Cardiac muscle cell (in vitro differentiated cells and primary cell): ENCODE data around the gene CEP120. TPM values are rescaled to one million over a fixed set of nuclear protein-coding genes. Genes with fewer than 3 reads are reported as not detected.

Experiments
- DNase-seq, 2 donors: peaks; one replicate each; pipeline versions ENCODE4 v3.0.0 to v3.0.0-alpha.2; 2010 to 2017; ENCODE audit warnings: low read depth in 1 of 2, low spot score in 1 of 2
- H3K27ac ChIP-seq: fragments of 200-600 bp; sonication (generic); 2 replicates; pipeline ENCODE4 v1.5.1; 2016
- H3K27me3 ChIP-seq: fragments of 200-600 bp; sonication (generic); 2 replicates; pipeline ENCODE4 v1.6.0; 2016; ENCODE audit warnings: control low read depth
- H3K36me3 ChIP-seq: fragments of 200-600 bp; sonication (generic); 2 replicates; pipeline ENCODE4 v1.5.1; 2016; ENCODE audit warnings: control low read depth
- H3K4me1 ChIP-seq: fragments of 200-600 bp; sonication (generic); 2 replicates; pipeline ENCODE4 v1.8.1; 2017; ENCODE audit warnings: low read depth, mild to moderate bottlenecking, mixed run types
- H3K4me3 ChIP-seq: fragments of 200-600 bp; sonication (generic); 2 replicates; pipeline ENCODE4 v1.5.1; 2016; ENCODE audit warnings: mild to moderate bottlenecking
- H3K9me3 ChIP-seq: fragments of 200-600 bp; sonication (generic); 2 replicates; pipeline ENCODE4 v1.5.1; 2017; ENCODE audit warnings: low read depth, mild to moderate bottlenecking, control low read depth
- polyA plus RNA-seq: library from polyadenylated mRNA; unstranded; fragments of >200 nt; fragmentation: Nextera tagmentation; extraction: Ambion mirVana; gene quantifications from 2 replicates; pipeline ENCODE4 v1.2.1, GENCODE V29; 2016
- total RNA-seq: library from RNA; depleted of rRNA; stranded (reverse); fragments of >200 nt; gene quantifications from 2 replicates; pipeline ENCODE4 v1.2.3, GENCODE V29; 2016
- TF ChIP-seq, protein P1 (sequence below): IDR thresholded peaks from 2 replicates; pipeline ENCODE4 v1.5.1; 2012; ENCODE audit warnings: low read depth, mild to moderate bottlenecking, low read length

The CEP120 gene
- total and polyA plus RNA-seq, 2 experiments from 2014 or later: 6.5 to 16.3 TPM

DNA sequence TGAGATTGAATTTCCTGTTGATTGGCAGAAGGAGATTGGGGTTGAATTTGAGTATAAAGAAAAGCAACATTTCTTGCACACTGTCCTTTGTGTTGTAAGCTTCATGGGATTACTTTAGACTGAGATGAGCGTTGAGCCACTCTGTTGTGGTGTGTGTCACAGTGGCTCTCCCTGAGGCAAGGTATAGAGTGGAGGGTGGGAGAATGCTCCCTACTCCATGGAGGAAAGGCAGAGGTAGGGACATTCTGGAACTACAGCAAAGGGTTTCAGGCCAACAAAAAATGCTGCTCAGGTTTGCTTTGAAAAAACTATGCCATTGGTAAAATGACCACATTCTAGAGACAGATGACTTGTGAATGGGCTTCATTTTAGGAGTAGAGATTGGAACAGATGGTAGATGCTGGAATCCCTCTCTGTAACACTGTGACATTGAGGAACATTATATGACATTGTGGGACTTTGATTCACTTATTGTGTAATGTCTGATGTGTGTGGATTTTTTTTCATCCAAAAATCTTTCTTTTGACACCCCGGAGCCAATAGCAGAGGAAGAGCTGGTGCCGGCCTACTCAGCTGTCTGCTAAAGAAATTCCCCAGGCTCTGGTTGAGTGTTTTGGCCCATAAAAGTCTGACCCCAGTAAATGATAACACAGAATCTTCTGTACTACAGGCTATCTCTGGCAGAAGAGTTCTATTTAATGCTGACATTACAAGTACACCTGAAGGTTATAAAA is 6.2 kb upstream of the CEP120 start:
- H3K4me3 ChIP-seq: no peak overlapping the region
- no peaks in the 10 kb centered on the region for H3K36me3 ChIP-seq
- no peaks in the 10 kb centered on the region for H3K9me3 ChIP-seq
- TF ChIP-seq, protein P1, sequence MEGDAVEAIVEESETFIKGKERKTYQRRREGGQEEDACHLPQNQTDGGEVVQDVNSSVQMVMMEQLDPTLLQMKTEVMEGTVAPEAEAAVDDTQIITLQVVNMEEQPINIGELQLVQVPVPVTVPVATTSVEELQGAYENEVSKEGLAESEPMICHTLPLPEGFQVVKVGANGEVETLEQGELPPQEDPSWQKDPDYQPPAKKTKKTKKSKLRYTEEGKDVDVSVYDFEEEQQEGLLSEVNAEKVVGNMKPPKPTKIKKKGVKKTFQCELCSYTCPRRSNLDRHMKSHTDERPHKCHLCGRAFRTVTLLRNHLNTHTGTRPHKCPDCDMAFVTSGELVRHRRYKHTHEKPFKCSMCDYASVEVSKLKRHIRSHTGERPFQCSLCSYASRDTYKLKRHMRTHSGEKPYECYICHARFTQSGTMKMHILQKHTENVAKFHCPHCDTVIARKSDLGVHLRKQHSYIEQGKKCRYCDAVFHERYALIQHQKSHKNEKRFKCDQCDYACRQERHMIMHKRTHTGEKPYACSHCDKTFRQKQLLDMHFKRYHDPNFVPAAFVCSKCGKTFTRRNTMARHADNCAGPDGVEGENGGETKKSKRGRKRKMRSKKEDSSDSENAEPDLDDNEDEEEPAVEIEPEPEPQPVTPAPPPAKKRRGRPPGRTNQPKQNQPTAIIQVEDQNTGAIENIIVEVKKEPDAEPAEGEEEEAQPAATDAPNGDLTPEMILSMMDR: no peak
- H3K27ac ChIP-seq: no peak overlapping the region
- peak in 1 of 2 donors; percentile 67 for DNase-seq
- H3K27me3 ChIP-seq: no peaks in the 10 kb centered on the region
- H3K4me1 ChIP-seq: no peaks in the 10 kb centered on the region

DNA sequence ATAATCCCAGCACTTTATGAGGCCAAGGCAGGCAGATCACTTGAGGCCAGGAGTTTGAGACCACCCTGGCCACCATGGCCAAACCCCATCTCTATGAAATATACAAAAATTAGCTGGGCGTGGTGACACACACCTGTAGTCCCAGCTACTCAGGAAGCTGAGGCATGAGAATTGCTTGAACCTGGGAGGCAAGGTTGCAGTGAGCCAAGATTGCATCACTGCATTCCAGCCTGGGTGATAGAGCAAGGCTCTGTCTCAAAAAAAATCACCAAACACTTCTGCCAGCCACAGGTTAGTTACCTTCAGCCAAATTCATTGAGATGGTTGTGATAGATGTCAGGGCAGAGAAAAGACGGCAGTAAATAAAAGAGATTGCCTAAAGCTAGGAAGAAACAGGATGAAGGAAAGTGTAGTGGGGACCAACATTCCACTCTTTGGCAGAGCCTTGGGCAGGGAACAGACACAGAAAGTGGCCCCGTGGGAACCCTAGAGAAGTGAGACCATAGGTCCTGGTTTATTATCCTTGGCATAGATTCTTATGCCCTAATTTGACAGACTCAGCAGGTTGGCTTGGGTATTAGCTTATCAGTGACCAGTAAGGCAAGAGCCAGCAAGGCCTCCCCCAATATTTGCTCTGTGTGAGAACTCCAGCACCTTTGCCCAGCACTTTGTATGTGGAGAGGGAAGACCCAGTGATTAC is 5.5 kb upstream of the CEP120 start:
- Histone ChIP-seq H3K27ac (no peak overlapping the region), H3K27me3 (no peaks in the 10 kb centered on the region), H3K9me3 (no peaks in the 10 kb centered on the region), H3K36me3 (no peaks in the 10 kb centered on the region), H3K4me3 (no peak overlapping the region), H3K4me1 (no peaks in the 10 kb centered on the region)
- peak in 1 of 2 donors; percentile 13 for DNase-seq
- TF ChIP-seq, protein P1: no peak

DNA sequence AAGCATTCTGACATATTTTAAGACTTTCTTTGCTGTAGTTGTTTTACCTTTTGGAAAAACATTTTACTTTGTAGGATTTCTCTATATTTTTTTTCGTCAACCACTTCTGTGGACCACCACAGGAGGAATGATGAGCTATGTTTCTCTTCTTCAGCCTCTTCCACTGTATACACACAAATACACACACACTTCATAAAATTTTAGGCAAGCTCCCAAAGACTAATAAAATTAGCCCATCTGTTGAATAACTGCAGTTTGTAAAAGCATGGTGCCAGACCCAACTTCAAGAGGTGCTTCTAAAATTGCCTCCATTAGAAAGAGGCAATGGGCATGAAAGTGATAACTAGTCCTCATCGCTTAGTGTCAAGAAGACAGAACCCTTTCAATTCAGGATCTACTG is 4.1 kb upstream of the CEP120 start:
- no peaks in the 10 kb centered on the region for H3K4me1 ChIP-seq
- H3K9me3 ChIP-seq: no peaks in the 10 kb centered on the region
- no peaks in the 10 kb centered on the region for H3K27me3 ChIP-seq
- no peak overlapping the region for H3K4me3 ChIP-seq
- no peak for DNase-seq
- H3K27ac ChIP-seq: no peak overlapping the region
- no peaks in the 10 kb centered on the region for H3K36me3 ChIP-seq
- TF ChIP-seq, protein P1: no peak

DNA sequence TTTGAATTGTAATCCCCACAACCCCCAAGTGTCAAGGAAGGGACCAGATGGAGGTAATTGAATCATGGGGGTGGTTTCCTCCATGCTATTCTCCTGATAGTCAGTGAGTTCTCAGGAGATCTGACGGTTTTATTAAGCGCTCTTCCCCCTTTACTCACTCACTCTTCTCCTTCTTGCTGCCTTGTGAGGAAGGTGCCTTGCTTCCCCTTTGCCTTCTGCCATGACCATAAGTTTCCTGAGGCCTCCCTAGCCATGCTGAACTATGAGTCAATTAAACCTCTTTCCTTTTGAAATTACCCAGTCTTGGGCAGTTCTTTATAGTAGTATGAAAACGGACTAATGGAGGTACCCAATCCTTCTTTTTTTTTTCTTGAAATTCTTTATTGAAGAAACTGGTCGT is 2.2 kb upstream of the CEP120 start:
- Histone ChIP-seq H3K4me3 (no peak overlapping the region), H3K27ac (no peak overlapping the region), H3K9me3 (no peaks in the 10 kb centered on the region), H3K4me1 (peaks cover 4% of the 10 kb centered on the region), H3K36me3 (no peaks in the 10 kb centered on the region), H3K27me3 (no peaks in the 10 kb centered on the region)
- TF ChIP-seq, protein P1: no peak
- DNase-seq: no peak

DNA sequence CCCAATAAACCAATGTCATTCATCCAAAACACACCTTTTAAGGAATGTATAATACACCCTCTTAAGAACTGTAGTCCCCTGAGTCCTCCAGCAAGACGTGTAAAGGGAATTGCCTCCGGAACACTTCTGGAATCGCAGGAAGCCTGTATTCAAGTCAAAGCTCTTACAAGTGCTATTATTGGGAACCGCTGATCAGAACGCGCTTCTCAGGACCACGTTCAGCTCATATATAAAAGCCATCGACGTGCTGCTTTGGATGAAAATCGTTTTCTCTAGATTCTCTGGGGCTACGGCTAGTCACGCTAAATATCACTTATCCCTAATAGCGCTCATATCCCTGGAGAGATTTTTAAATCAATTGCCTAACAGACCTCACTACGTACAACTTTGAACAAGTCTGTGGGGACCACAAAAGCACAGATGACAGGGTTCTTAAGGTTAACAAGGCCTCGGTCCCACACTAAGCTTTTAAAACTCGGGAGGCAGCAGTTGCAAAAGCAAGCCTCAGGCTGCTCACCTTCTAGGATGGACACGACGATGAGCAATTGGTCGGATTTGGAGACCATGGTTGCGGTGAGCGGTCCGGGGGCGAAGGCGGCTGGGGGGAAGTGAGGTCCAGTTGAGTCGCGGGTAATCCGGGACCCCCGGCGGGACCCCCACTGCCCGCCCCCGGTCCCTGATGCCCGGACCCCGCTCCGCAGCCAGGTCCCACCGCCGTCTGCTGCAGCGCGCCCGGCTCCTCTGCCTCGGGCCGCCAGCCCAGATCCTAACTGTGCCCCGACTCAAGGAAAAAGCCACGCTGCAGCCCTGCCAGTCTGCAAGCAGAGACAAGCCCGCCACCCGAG is 548 bp downstream of the CEP120 start:
- DNase-seq: peak; percentile 33 to 40
- Histone ChIP-seq H3K4me3 (peak overlapping the region; percentile 71), H3K27me3 (no peaks in the 10 kb centered on the region), H3K9me3 (no peaks in the 10 kb centered on the region), H3K27ac (peak overlapping the region; percentile 69), H3K36me3 (peaks cover 3% of the 10 kb centered on the region), H3K4me1 (peaks cover 4% of the 10 kb centered on the region)
- TF ChIP-seq, protein P1: no peak
